ENCODE results near the gene FAM107B.

Gene FAM107B

DNA sequence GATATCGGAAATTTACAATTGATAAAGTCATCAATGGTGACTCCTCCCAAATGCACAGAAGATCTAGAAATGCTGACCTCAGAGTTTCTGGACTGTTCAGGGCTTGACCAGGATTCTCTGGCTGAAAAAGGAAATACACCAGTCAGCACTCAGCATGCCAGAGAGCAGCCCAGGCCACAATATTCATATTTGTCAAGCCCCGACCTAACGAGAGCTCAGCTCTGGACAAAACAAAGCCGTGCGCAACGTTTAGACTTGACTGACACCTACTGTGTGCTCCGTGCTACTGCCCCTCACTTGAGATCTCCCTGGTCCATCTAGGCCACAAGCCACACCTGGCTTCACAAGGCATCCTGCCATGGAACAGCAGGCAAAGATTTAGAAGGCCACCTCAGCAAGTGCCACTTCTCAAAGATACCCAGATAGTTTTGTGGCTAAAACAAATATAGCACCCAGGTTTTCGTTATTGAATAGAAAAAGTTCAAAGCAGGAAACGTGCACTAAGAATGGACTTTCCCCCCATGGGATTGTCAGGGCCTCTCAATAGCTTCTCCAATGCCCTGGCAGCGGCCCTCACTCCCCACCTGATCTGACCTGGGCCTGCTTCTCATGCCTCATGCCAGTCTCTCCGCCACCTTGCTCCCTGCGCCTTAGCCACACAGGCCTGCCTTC is 218.3 kb downstream of the FAM107B start:
- no peak for DNase-seq (ENCODE audit: low spot score)

DNA sequence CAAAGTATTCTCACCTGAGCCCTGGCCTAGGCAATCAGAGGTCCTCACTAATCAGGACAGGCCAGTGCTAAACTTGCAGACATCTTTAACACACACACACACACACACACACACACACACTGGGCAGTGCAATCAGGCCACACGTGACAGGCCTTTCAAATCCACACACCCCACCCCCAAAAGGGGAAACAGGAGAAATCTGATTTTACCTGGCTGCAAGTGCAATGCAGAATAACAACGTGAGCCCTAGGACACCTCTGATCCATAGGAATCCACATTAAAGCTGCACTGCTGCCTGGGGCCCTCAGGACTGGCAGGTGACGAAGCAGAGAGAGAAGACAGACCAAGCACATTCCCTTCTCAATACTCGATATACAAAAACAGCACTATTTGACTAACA is 218.9 kb downstream of the FAM107B start:
- no peak for DNase-seq (ENCODE audit: low spot score)

DNA sequence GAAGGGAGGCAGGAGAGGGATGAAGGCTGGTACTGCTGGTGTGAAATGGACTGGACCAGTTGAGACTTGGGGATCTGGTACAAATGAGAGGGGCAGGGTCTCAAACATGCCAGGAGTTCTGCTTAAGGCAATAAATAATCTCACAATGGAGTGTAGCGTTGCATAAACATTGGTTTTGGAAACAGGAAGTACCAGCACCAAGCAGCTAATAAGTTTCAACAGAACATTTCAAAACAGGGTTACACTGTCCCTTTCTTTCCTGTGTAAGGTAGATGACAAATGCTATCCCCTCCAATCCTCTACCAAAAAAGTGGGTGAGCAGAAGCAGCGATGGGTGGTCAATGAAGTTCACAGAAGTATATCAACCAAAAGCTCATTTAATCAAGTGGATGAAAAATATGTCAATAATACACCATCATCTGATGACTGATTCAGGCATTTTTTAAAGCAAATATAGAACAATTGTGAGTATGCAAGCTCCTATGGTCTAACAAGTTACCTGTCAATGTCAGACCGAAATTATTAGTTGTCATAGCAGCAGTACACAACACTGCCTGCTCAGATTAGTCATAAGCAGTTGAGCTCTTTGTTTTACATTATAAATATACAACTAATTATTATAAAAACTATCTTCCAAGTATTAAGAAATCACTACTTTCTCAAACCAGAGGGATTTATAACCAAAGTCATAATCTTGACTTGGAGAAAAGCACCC is 220.0 kb downstream of the FAM107B start:
- no peak for DNase-seq (ENCODE audit: low spot score)

DNA sequence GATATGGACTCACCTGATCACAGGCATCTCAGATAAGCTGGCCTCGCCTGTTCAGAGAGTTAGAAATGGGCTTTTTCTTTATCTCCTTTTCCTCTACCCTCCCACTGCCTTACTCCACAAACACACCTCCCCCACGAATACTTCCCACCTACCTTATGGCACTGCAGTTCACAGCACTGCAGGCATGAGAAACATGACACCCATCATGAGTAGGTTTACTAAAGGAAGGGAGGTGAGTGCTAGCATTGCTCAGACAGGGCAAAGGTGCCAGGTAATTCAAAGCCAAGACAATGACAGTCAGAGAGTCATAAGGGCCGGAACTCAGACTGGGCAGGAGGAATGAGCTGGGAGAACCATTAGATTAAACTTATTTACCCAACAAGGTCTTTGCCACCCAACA is 220.6 kb downstream of the FAM107B start:
- DNase-seq (ENCODE audit: low spot score) = no peak

DNA sequence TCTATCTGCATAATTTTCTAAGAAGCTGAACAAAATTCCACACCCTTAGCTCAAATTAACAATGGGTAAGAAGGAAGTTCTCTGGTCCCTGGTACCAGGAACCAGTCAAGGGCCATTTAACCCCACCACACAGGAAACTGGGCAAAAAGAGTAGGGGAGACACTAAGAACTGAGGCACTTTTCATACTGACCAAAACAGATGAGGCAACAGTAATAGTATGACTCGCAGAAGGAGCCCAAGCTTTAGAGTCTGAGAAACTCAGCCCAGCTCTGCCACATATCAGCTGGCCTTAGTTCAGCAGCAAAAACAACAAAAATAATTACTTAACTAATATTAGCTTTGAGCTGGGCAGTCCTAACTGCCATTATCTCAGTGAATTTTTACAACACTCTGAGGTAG is 221.2 kb downstream of the FAM107B start:
- DNase-seq (ENCODE audit: low spot score) = peak; percentile 68

DNA sequence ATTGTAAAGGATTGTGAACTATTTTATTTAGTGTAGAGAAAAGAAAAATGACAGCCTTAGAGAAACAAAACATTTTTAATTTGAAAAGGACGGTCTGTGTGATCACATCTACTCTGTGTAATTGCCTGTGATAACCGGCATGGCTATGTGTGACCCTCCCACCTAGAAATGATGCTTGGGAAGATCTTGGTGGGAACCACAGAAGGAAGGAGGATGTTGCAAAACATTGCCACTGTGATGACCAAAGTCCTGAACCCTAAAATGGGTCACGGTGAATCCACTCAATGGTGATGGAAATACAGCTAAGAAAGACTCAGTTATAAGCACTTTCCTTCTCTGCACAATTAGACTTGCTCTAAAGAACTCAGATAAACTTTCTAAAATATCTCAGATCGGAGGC is 222.7 kb downstream of the FAM107B start:
- DNase-seq (ENCODE audit: low spot score) = no peak

DNA sequence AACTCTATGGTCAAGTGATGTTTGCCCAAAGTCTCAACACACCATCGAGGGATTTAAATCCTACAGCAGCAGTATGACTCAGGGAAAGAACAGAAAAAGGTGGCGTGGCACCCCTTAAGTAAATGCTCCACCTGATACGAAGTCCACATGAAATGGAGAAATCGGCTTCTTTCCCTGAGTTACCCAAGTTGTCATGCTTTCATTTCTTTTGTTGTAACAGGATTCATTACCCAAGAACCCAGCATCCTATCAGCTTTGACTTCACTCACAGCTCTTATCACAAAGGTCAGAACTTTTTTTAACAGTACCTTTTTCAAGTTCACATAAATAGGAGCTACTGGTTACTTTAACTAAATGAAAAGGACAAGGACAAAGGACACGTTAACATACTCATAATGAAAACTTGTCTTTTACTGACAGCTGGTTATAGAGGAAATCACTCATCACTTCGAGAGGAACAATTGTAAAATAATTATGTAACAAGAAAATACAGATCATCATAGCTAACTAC is 224.2 kb downstream of the FAM107B start:
- DNase-seq (ENCODE audit: low spot score) = no peak

DNA sequence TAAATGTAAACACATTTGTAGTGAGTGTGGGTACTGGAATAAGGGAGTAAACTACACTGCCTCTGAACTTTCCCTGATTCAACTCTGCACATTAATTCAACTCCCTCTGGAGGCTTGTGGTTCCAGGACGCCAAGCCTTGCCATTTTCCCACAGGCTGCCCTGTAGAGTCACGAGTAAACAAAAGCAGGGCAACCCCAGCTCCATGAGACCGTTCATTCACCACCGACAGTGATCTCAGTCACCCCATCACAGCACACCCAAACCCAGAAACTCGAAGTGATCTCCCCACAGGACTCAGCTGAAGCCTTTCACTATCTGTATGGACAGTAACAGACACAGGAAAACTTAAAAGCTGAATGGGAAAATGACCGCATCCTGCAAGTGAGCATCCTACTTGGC is 225.2 kb downstream of the FAM107B start:
- DNase-seq (ENCODE audit: low spot score) = no peak

DNA sequence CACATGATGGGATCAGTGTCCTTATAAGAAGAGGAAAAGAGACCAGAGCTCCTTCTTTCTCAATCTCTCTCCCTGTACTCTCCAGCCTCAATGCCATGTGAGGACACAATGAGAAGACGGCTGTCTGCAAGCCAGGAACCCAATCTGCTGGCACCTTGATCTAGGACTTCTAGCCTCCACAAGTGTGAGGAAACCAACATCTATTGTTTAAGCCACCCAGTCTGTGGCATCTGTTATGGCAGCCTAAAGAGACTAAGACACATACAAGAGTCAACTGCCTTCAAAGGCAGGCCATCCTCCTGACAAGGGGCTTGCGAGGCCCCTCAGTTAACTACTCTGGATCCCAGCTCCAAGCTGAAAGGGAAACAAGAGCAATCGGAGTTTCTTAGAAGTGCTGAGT is 225.7 kb downstream of the FAM107B start:
- no peak for DNase-seq (ENCODE audit: low spot score)

DNA sequence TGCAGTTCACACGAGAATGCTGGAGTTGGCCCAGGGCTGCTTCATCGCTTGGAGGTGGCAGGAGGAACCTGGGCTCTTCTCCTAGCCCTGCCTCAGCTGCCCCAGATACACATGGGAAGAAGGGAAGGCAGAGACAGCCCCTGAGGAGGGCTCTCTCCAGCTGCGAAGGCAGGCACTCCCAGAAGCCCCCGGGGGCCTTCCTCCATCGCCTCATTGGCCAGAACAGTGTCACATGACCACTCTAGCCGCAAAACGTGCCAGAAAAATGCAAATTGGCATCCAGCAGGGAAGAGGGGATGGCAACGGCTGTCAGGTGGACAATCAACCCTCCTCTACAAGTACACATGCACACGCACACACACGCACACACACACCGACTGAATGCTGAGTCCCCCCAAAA is 226.2 kb downstream of the FAM107B start:
- DNase-seq (ENCODE audit: low spot score) = no peak

DNA sequence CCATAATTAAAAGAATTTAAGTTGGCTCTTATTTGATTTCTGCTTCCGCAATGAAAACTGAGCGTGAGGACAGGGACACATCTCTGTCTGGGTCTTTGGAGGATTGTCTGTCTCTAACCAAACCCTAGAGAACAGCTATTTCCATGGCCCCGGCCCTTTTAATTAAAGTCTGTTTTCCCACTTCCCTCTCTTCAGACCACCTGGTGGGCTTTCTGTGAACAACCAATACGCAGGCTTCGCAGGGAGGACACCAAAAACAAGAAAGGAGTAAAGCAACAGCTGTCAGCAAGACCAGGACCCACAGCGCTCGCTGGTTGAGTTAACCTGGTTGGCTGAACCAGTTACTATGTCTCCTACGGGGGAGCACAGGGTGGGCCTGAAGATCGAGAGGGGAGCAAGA is 226.9 kb downstream of the FAM107B start:
- no peak for DNase-seq (ENCODE audit: low spot score)

DNA sequence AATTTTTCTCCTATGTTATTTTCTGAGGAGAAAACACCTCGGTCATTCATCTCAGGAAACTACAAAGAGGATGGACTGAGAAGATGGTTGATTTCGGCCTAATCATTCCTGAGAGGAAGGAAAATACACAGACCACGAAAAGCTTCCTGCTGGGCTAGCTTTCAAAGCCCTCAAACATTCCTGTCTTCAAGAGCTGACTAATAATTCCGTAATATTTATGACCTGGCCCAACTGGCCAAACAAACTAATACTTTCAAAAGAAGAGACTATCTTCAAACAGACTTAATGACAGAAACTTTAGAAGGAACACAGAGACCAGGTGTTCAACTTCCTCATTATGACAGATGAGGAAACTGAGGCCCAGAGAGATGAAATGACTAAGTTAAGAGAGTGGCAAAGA is 228.9 kb downstream of the FAM107B start:
- peak; percentile 49 for DNase-seq (ENCODE audit: low spot score)

DNA sequence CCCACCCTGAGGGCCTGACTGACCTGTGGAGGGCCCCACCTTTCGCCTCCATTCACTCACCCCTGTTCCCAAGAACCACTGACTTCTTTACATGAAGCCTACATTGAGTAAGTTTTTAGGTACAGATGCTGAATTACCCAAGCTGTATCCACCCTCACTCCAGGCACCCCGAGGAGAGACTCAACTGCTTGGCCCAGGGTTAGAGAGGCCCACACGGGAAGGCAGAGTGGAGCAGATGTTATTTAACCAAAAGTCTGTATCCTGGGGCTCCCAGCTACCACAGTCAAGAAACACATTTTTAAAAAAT is 230.8 kb downstream of the FAM107B start:
- DNase-seq (ENCODE audit: low spot score) = no peak

DNA sequence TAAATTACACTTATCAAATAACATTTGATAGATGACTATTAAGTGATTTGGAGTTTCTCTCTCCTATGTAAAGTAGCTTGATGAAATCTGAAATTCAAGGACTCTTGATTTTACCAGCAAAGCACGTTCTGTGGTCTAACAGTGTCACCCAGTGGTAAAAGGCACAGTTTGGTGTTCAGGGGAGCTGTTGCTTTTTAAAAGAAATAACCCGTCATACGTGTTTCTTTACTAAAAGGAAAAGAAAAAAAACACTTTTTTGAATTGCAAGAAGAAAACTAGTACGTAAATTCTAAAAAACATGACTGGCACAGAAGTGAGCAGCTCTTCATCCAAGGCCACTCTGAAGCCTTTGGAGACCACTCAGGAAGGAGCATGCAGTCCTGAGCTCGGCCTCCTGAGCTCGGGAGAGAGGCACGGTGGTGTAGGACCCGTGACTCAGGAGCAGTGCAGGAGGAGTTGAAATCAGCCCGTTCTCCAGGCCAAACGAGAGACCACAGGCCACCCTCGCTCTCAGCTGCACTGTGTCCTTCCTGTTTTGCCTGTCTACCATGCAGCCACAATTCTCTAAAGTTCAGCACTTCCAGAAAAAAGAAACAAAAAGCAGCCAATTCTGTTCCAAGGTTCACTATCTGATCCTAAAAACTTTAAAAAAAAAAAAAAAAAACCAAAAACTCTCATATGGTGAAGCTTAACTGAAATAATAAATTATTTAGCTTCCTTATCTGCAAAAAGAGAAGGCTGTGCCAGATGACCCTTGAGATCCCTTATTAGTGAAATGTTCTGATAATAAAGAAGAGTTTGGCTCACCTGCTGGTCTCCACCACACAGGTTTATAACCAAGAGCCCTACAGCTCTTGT is 231.4 kb downstream of the FAM107B start:
- DNase-seq (ENCODE audit: low spot score) = no peak

DNA sequence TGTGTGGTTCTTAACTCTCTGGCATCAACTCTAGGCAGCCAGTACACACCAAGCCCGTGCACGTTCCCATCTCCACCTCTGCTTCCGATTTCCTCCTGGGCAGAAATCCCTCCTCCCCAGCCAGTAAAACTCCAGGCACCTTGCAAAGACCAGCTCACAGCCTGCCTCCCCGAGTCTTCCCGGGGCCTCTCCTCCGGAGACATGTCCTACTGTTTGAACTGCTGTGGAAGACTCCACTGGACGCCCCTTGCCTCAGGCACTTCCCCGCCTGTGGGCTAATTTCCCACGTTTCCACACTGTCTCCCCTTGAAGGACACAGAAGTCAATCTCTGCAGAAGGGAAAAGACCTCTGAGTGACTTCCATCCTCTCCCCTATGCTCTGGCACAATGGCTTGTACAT is 233.3 kb downstream of the FAM107B start:
- DNase-seq (ENCODE audit: low spot score) = no peak

DNA sequence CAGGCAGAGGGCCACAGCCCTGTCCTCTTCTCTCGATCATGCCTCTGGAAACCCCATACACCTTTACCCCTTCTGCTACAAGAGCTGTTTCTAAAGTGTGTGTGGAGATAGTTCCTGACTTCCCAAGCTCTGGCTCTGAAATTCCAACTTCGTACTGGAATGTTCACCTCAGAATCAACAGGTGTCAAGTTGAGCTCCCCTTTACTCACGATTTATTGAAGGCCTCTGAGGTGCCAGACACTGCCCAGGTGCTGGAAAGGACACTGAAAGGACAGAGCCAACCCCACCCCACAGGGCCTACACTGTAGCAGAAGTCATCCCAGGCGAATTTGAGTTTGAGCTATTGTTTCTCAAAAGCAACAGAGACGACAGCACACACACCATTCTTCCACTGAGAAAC is 234.1 kb downstream of the FAM107B start:
- no peak for DNase-seq (ENCODE audit: low spot score)

DNA sequence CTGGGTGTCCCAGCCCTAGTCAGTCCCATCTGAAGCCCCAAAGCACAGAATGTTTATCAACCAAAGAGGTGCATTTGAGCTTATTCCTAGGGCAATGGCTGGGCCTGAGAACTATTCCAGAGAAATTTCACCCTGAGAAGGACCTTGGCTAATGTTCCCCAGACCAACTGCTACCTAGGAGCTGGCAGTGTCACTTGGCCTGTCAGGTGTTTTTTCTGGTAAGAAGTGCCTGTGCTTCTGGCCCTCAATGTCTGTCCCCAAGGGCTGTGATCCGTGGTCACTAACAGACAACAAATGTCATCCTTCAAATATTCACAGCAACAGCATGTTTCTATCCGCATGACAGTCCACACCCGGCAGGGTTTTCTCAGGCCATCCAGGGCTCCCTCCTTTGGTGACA is 234.6 kb downstream of the FAM107B start:
- no peak for DNase-seq (ENCODE audit: low spot score)

DNA sequence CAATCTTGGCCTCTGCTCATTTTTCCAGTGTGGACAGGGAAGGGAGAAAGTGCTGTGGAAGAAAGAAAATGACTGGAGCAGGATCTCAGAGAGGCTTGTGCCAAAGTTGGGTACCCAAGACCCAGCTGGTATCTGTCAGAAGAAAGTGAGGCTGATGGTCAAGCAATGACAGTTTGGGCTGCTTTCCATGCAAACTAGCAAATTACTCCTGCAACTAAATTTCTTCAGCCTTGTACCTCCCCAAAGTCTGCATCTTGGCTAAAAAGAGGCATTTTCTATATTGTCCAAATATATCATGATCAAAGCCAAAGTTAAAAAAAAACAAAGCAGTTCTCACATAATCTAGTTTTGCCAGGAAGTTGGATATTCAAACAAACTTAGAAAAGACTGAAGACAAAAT is 235.5 kb downstream of the FAM107B start:
- no peak for DNase-seq (ENCODE audit: low spot score)

DNA sequence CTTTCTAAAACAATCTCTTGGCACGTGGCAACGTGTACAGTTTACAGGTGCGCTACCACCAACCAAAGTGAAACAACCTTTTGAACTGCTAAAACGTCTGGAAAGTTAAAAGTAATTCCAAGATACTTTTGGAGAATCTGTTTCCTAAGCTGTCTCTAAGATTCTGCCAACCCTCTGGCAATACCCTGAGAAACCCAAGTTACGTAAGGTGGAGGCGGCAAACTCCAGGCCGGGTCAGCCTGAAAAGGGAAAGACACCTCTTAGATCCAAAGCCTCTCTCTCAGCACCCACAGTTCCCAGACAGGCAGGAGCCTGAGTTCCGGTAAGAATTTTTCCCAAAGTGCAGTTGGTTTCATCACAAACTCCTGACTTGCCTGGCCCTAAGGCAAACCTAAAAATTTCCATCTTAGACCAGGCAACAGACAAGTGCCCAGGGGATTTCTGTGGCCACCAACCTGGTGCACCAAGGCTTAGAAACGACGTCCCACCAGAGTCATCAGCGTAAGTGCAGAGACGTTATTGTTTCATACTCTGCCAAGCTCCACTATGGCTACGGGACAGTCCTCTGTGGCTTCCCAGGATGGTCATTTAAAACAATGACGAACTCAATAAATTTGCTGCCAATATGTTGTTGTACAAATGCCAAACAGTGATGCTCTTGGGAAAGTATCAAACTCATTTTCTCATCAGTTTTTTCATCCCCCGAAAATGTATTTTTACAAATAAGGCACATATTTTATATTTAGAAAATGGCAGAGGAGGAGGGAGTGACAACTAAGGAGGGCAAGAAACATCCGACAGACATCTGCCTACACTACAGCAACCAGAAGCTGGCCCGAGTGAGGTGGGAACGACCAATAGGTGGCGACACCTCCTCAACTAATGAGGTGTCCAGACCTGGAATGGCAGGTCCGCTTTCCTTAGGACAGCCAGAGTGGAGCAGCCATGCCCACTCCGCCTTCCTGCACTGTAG is 238.2 kb downstream of the FAM107B start:
- peak; percentile 72 for DNase-seq (ENCODE audit: low spot score)

DNA sequence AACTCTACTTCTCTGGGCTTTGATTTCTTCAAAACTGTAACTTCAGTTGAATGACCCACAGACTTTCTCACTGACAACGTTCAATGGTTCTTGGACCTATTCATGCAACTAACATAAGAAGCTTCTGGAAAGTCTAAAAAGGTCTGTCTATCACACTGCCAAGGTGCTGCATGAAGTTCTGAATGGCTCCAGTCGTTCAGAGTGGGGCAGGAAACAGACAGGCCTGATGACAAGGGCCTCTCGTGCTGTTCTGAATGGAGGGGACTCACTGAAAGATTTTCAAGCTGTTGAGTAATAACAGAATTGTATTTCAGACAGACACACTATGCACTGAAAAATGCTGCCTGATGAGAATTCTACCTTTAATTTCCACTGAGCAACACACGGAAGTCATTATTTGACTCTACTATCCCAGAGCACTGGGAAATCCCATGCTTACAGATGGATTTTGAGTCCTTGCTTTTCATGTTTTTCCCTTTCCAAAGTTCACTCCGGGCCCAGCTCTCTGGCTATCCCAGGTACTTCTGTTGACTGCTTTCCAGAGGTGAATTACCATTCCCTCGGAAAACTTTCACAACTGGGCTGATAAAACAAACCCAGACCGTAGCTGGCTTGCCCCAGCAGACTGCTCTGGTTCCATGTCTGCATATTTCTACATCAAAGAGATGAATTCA is 239.1 kb downstream of the FAM107B start:
- no peak for DNase-seq (ENCODE audit: low spot score)

DNA sequence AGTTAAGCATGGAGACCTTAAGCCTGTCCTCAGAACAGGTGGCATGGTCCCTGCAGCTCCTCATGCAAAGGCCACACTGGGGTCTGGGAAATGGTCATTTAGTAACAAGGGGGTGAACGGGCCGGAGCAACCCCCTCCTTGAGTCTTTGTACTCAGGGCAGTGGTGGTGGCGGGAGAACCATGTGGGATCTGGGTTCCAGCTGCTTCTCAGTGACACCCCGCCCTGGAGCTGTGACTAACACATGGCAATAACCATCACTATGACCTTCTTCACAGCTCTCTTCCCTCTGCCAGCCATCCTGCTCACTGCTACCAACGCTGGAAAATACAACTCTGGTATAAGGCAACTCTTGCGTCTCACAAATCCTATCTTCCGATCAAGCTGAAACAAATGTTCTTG is 240.5 kb downstream of the FAM107B start:
- DNase-seq (ENCODE audit: low spot score) = no peak
